ENCODE measurements around the gene XDH. TPM values are rescaled to one million over a fixed set of nuclear protein-coding genes. Genes with fewer than 3 reads are reported as not detected.

The XDH gene
- total and polyA plus RNA-seq, 9 of the 15 experiments (the other 6 are each of a cell fraction or from before 2014, with no cell fraction given): 0.04 to 0.06 TPM; not detected in 7

GRCh38 chr2:31333527-31334183 lies 80.9 kb downstream of the XDH start (continued):
- TF ChIP-seq KHSRP (IDR thresholded peaks at IDR 0.05): no peak
- no peak for TF ChIP-seq ASH1L (IDR thresholded peaks at IDR 0.05; ENCODE audit: borderline replicate concordance, low read depth, partially characterized antibody)
- TF ChIP-seq DEAF1 (CRISPR knock-in tag; IDR thresholded peaks at IDR 0.05): peak; percentile 78
- TF ChIP-seq DACH1 (IDR thresholded peaks at IDR 0.05; ENCODE audit: partially characterized antibody): no peak
- no peak for TF ChIP-seq SIN3A (IDR thresholded peaks at IDR 0.05; ENCODE audit: borderline replicate concordance in 2 of 2, control insufficient read depth in 1 of 2, low read depth in 2 of 2, low read length in 2 of 2)
- TF ChIP-seq CBFB (CRISPR knock-in tag; IDR thresholded peaks at IDR 0.05): no peak

GRCh38 chr2:31333046-31333445 lies 81.5 kb downstream of the XDH start:
- Histone ChIP-seq H3K27ac (ENCODE audit: extremely low read depth, low read depth, low read length) (no peak overlapping the region), H3K9ac (ENCODE audit: insufficient read depth in 1 of 2, low read depth in 2 of 2, low read length in 2 of 2) (no peak overlapping the region), H3K27me3 (ENCODE audit: control insufficient read depth in 2 of 2, insufficient read depth in 2 of 2, low read length in 2 of 2) (peaks cover 2 to 18% of the 10 kb centered on the region in 2 experiments; a peak in 3 of 5 replicates), H3K79me2 (ENCODE audit: control insufficient read depth, insufficient read depth, low read length) (no peaks in the 10 kb centered on the region), H2AFZ (ENCODE audit: low read depth, low read length) (no peak overlapping the region), H3K4me3 (no peak overlapping the region), H3K36me3 (ENCODE audit: control insufficient read depth, insufficient read depth, low read length) (no peaks in the 10 kb centered on the region), H3K4me2 (ENCODE audit: insufficient read depth, low read length) (no peak overlapping the region), H3K4me1 (replicated peaks in 1 of 2; ENCODE audit: control insufficient read depth in 2 of 2, insufficient read depth in 2 of 2, low read length in 2 of 2) (no peaks in the 10 kb centered on the region), H3K9me3 (replicated peaks; ENCODE audit: control insufficient read depth, insufficient read depth, low read depth, low read length) (no peaks in the 10 kb centered on the region), H4K20me1 (replicated peaks; ENCODE audit: control insufficient read depth, insufficient read depth, low read length) (peaks cover 4% of the 10 kb centered on the region; the same call in 1 of the 2 replicates), H3K9me1 (ENCODE audit: control insufficient read depth, insufficient read depth, low read length) (no peaks in the 10 kb centered on the region)
- WGBS (ENCODE audit: insufficient coverage, low coverage, missing lambda C conversion rate): 0% methylated on average over 5 of the region's 5 CpGs
- no TSS peak for BruUV-seq (replicated peaks)
- DNase-seq (ENCODE audit: extremely low read depth in 1 of 4, low spot score in 3 of 4): no peak
- CTCF ChIA-PET (ENCODE audit: low intra/inter-chr PET ratio): interaction anchor here (0.6 to 1.6 kb wide), 4 partner anchors 169 to 1168 kb away, joined by 3 to 6 read pairs (median 4); no protein-coding TSS in a partner anchor
- intact Hi-C loops (cut with micrococcal nuclease): loop anchor here (1.0 to 10.0 kb wide), 5 partner anchors 98 to 619 kb away; partner anchors contain the start of gene EHD3
- FAIRE-seq: no peak
- POLR2A ChIA-PET: interaction anchor here (0.5 to 0.7 kb wide), 2 partner anchors 39 to 609 kb away, joined by 3 read pairs; no protein-coding TSS in a partner anchor
- TF ChIP-seq ETV6 (IDR thresholded peaks at IDR 0.05; ENCODE audit: borderline replicate concordance in 1 of 2, low read depth in 2 of 2, low read length in 1 of 2) (no peak), ETV6 (CRISPR knock-in tag; IDR thresholded peaks at IDR 0.05; ENCODE audit: borderline replicate concordance) (no peak), KDM1A (IDR thresholded peaks at IDR 0.05) (no peak), ARID4B (CRISPR knock-in tag; IDR thresholded peaks at IDR 0.05) (no peak), TCF3 (CRISPR knock-in tag; IDR thresholded peaks at IDR 0.05) (no peak), ZNF282 (CRISPR knock-in tag; IDR thresholded peaks at IDR 0.05) (no peak)
- no peak for ATAC-seq
- in situ Hi-C loops (cut with MboI): loop anchor here (10.0 to 25.0 kb wide), 2 partner anchors 628 to 1171 kb away; no protein-coding TSS in a partner anchor

Measured in K562 (cell line).